CD4-positive, alpha-beta T cell treated with Interleukin-2 at 100 ng/mL for 4 hours (primary cell): ENCODE results near the gene EFCAB8.
A peak's percentile ranks its signal among the peaks of the same experiment; 100 is the strongest.
"Not testable (repeated sequence)": the region's sequence is repeated elsewhere in the genome, so short reads cannot be mapped to it uniquely, and the experiment has no call there.

ENCODE experiments used
- DNase-seq: peaks from one replicate; pipeline ENCODE4 v3.0.0-alpha.2; 2020; ENCODE audit warnings: low spot score

Gene EFCAB8

GRCh38 chr20:32888636-32889035, 29.9 kb downstream of the EFCAB8 start:
- DNase-seq, result no peak

- no peak for DNase-seq
Observed at GRCh38 chr20:32889281-32889680, 30.6 kb downstream of the EFCAB8 start.

- no peak for DNase-seq
Observed at GRCh38 chr20:32891491-32891890, 32.8 kb downstream of the EFCAB8 start.

DNA sequence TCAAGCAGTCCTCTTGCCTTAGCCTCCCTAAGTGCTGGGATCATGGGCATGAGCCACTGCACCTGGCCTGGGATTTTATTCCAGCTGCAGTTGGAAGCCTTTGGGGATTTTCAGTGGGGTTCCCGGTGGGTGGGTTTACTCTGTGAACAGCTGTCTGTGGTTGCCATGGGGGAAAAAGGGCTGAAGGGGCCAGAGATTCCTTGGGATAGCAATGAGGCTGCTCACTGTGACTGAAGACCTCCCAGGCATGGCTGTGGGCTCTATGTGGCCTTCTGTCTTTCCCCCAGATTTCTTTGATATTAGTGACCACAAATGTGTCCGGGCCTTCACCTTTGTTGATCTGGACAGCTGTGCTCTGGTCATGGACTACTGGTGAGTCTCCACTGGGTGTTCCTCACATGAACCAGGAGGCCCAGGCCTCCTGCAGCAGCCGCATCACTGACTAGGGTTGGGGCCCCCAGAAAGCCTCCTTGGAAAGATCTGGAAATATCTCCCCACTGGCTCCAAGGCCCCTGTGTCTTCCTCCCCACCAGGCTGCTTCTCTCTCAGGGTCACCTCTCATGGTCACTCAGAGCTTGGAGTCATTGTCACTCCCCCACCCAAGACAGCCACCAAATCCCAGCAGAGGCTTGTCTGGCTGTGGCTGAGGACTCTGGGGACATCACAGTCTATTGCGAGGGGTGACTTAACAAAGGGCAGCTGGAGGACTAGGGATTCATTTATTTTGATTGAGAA, 33.4 kb downstream of the EFCAB8 start:
- DNase-seq, result no peak

GRCh38 chr20:32893263-32894025, 34.7 kb downstream of the EFCAB8 start:
- DNase-seq, result no peak

GRCh38 chr20:32894026-32894483, 35.3 kb downstream of the EFCAB8 start:
- no peak for DNase-seq

DNA sequence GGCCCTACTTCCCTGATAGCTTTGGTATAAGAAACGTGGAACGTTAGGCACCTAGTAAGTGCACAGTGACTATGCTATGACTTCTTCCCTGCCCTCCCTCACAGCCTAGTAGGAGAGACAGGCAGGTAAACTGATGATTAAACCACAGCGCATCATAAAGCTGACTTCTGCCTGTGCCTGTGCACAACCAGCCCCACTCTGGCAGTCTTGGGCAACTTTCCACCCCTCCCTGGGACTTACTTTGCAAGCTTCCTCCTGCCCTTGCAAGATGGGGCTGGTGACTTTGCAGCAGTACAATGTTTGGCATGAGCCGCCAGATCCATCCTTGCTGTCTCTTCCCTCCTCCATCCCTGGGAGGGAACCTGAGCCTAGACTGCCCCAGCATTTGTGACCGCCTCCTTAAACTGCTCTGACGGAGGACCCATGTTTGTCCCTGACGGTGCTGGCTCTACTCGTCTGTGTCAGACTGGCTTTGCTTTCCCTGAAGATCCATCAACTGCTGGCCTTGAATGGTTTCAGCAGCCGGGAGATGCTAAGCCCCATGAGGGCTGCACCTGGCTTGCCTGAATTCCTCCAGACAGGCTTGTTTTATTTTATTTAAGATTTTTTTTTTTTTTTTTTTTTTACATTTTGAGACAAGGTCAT, 36.1 kb downstream of the EFCAB8 start:
- DNase-seq, result no peak

DNA sequence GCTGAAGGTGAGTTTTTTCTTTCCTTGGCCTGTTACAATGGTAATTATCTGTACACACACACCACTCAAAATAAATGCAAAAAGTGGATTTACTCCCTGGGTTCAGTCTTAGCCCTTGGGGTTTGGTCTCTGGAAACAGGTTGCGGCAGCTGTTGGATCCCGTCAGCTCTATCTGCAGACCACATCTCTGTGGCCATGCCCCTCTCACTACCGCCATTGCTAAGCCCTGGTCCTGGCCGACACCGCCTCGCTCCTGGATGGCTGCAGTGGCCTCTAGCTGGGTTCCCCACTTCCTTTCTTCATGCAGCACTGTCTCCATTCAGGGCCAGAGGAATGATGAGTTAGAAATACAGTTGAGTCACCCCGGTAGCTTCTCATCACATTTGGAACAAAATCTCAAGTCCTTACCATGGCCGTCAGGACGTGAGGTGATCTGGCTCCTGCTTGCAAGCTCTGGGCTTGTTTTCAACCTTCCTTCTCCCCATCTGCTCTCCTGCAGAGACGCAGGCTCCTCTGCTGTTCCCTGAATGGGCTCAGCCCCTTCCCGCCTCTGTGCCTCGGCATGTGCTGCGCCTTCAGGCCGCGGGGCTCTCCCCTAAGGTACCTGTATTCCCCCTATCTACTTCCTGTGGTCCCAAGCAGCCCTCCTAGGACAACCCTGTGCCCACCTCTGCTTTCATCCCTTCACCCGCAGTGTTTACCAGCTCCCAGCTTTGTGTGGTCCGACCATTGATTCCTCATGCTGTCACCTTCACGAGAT, 38.0 kb downstream of the EFCAB8 start:
- DNase-seq, result no peak

DNA sequence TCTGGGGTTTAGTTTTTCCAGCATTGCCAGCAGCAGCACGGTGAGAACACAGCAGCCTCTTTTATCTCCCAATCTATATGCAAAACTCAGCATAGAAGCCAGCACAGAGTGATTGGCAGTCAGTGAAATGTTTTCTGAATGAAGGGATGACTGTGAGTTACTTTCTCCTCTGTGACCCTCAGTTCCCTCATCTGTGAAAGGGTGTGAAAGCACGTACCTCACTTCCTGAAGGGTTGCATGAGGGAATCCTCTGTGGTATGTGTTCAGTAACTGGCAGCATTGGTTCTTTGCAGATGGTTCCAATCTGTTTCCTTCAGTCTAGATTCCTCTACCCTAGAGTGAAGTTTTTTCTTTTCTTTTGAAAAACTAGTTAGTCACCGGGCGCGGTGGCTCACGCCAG, 40.0 kb downstream of the EFCAB8 start:
- DNase-seq, result no peak

DNA sequence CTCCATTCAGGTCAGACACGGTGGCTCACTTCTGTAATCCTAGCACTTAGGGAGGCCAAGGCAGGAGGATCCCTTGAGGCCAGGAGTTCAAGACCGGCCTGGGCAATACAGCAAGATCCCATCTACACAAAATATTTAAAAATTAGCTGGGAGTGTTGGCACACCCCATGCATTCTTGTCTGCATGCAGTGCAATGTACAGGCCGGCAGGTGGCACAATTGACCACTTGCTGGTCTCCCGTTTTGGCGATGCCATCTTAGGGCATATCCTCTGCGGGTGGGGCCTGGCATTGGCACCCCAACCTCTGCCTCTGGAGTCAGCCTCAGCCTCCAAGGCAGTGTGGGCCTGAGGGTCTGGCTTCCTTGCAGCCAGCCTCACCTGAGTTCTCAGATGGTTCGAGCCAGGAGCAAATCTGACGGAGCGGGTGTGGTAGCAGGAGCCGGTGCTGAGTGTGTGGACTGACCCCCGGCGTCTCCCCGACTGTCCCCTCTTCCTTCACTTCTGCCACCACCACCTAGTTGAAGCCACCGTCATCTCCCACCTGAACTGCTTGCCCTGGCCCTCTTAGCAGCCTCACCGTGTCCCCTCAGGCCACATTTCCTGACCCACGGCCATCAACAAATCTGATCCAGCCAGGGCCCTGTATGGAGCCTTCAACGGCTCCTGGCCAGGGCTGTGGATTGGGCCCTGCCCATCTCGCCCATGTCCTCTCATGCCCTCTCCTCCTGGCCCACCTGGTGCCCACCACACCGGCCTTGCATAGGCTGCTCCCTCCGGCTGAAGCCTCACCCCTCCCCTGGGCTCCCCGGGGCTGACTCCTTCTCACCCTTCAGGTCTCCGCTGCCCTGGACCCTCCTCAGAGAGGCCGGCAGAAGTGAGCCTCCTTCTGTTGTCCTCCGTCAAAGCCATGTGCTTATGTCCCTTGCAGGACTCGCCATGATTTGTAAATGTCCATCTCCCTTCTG, 44.0 kb downstream of the EFCAB8 start:
- DNase-seq, result peak; percentile 74

- no peak for DNase-seq
Observed at GRCh38 chr20:32903666-32904175, 45.0 kb downstream of the EFCAB8 start.

GRCh38 chr20:32904678-32905077, 46.0 kb downstream of the EFCAB8 start:
- not testable (repeated sequence) for DNase-seq

- DNase-seq, result no peak
Observed at GRCh38 chr20:32906200-32906599, 47.5 kb downstream of the EFCAB8 start.

GRCh38 chr20:32906871-32907495, 48.3 kb downstream of the EFCAB8 start:
- DNase-seq, result no peak

GRCh38 chr20:32907886-32908285, 49.2 kb downstream of the EFCAB8 start:
- no peak for DNase-seq

GRCh38 chr20:32908334-32909292, 49.9 kb downstream of the EFCAB8 start:
- no peak for DNase-seq

DNA sequence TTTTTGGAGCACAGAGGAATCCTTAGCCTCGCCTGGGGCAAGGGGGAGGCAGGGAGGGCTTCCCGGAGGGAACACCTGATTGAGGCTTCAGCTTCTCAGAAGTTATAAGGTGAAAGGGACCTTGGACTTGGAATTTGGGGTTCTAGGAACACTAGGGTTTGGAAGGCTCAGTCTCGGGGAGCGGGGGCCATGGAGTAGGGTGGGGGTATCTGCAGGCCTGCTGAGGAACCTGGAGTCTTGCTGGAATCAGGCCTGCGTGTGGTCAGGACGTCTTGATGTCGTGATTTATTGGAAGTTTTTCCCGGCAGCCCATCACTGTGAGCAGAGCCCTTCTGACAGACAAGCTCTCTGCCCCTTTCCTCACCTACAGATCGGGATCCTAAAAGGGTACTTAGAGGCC, 50.7 kb downstream of the EFCAB8 start:
- no peak for DNase-seq

DNA sequence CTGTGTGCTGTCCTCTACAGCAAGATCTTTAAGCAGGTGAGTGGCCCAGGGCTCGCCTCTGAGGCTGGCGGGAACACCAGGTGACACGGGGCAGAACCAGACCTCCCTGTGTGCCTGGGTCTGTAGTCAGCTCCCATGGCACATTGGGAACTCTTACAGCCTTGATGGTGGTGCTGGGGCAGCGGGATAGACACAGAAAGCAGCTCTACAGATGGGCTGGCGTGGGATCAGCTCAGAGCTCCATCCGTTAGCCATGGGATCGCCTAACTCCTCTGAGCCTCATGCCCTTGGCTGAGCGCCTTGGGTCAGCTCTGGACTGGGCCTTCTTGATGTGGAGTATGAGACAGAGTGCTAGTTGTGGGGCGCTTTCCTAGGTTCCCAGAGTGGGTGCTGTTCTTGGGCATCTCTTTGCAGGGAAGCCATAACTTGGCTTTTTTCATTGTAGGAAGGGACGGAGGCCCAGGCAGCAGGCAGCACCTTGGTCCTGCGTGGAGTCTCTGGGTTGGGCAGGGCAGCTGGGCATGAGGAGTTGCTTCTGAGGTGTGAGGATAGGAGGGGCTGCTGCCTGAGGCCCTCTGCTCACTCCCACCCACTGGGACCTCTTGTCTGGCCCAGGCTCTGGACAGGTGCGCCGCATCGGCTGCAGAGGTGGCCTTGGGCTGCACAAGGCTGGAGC, 51.3 kb downstream of the EFCAB8 start:
- no peak for DNase-seq

- DNase-seq, result no peak
Observed at GRCh38 chr20:32911355-32911754, 52.6 kb downstream of the EFCAB8 start.
